T-helper 2 cell treated with Interferon-gamma antibody and Interleukin-4, amounts not matched to agents 100 ng/mL and 5 ng/mL, for 36 hours (primary cell): ENCODE data around the gene PHTF1. TPM values are rescaled to one million over a fixed set of nuclear protein-coding genes. Genes with fewer than 3 reads are reported as not detected.

Source experiments
- intact Hi-C: fragments of 100-400 bp; cut with micrococcal nuclease; formaldehyde crosslinking; loops from one replicate; pipeline ENCODE4 v1.15.1; 2023
- total RNA-seq: library from RNA; stranded (reverse); gene quantifications from 2 replicates; pipeline ENCODE4 v1.2.3, GENCODE V29; 2022

The PHTF1 gene
- 24.5 TPM in 2 replicates for total RNA-seq

GRCh38 chr1:113759333-113760101, at the start of gene PHTF1:
Gene PHTF1, minus strand, starts transcription at chr1:113759486. Its CDS starts 783 bp downstream, at chr1:113758703.
- intact Hi-C loops: loop anchor here (1.0 to 10.0 kb wide), 6 partner anchors 24 to 1042 kb away; partner anchors contain the start of genes AP4B1, DCLRE1B, MAGI3 and PPM1J

GRCh38 chr1:113808450-113809195, 49.3 kb upstream of the PHTF1 start:
- intact Hi-C loops: no loop called here

- intact Hi-C loops: no loop called here
These were observed 46.4 kb upstream of the PHTF1 start for GRCh38 chr1:113805639-113806038.

GRCh38 chr1:113805256-113805531, 45.9 kb upstream of the PHTF1 start:
- intact Hi-C loops: no loop called here

- intact Hi-C loops: no loop called here
These were observed 45.4 kb upstream of the PHTF1 start for GRCh38 chr1:113804421-113805255.

- intact Hi-C loops: no loop called here
These were observed 43.2 kb upstream of the PHTF1 start for GRCh38 chr1:113802367-113803007.

- intact Hi-C loops: no loop called here
These were observed 41.2 kb upstream of the PHTF1 start for GRCh38 chr1:113800487-113800886.

- intact Hi-C loops: no loop called here
These were observed 38.2 kb upstream of the PHTF1 start for GRCh38 chr1:113797472-113797871.

GRCh38 chr1:113793878-113794834, 34.9 kb upstream of the PHTF1 start:
- intact Hi-C loops: loop anchor here (2.0 kb wide), 1 partner anchor 17 kb away; no protein-coding TSS in a partner anchor

GRCh38 chr1:113792986-113793385, 33.7 kb upstream of the PHTF1 start:
- intact Hi-C loops: loop anchor here (2.0 kb wide), 1 partner anchor 18 kb away; no protein-coding TSS in a partner anchor

- intact Hi-C loops: loop anchor here (2.0 kb wide), 1 partner anchor 18 kb away; no protein-coding TSS in a partner anchor
These were observed 33.2 kb upstream of the PHTF1 start for GRCh38 chr1:113792471-113792870.

- intact Hi-C loops: no loop called here
These were observed 29.5 kb upstream of the PHTF1 start for GRCh38 chr1:113788802-113789201.

- intact Hi-C loops: no loop called here
These were observed 28.4 kb upstream of the PHTF1 start for GRCh38 chr1:113787663-113788062.

- intact Hi-C loops: no loop called here
These were observed 26.8 kb upstream of the PHTF1 start for GRCh38 chr1:113786069-113786468.

- intact Hi-C loops: no loop called here
These were observed 25.0 kb upstream of the PHTF1 start for GRCh38 chr1:113784104-113784779.

- intact Hi-C loops: loop anchor here (1.0 kb wide), 4 partner anchors 24 to 146 kb away; partner anchors contain the start of genes DCLRE1B, HIPK1, PHTF1 and RSBN1
These were observed 24.2 kb upstream of the PHTF1 start for GRCh38 chr1:113783254-113784103.

GRCh38 chr1:113782406-113782805, 23.1 kb upstream of the PHTF1 start:
- intact Hi-C loops: no loop called here
